H9 (cell line): ENCODE measurements around the gene GPR21. TPM values are rescaled to one million over a fixed set of nuclear protein-coding genes. Genes with fewer than 3 reads are reported as not detected.
A peak's percentile ranks its signal among the peaks of the same experiment; 100 is the strongest.

Source experiments
- DNase-seq: peaks from one replicate; pipeline ENCODE4 v3.0.0-alpha.2; 2017
- H2AFZ ChIP-seq: one replicate; pipeline ENCODE4 v1.6.1; 2013; ENCODE audit warnings: mild to moderate bottlenecking, low read length, control low read depth, moderate library complexity
- H2AK5ac ChIP-seq: 2 replicates; pipeline ENCODE4 v1.6.1; 2013; ENCODE audit warnings: low read length, control low read depth, mixed read lengths; ENCODE audit not compliant: insufficient read length
- H2BK120ac ChIP-seq: one replicate; pipeline ENCODE4 v1.6.1; 2013; ENCODE audit warnings: low read depth, mild to moderate bottlenecking, low read length, control low read depth, inconsistent platforms; ENCODE audit not compliant: poor library complexity, severe bottlenecking
- H2BK12ac ChIP-seq: 2 replicates; pipeline ENCODE4 v1.6.1; 2013; ENCODE audit warnings: low read length, control low read depth, mixed read lengths, low read depth; ENCODE audit not compliant: insufficient read length
- H2BK15ac ChIP-seq: 2 replicates; pipeline ENCODE4 v1.6.1; 2013; ENCODE audit warnings: low read depth, low read length, control low read depth
- H2BK20ac ChIP-seq: one replicate; pipeline ENCODE4 v1.6.1; 2013; ENCODE audit warnings: low read depth, mild to moderate bottlenecking, low read length, control low read depth, inconsistent platforms; ENCODE audit not compliant: poor library complexity, severe bottlenecking
- H2BK5ac ChIP-seq: 2 replicates; pipeline ENCODE4 v1.6.1; 2013; ENCODE audit warnings: low read length, control low read depth, mixed read lengths; ENCODE audit not compliant: insufficient read length
- H3K14ac ChIP-seq: 2 replicates; pipeline ENCODE4 v1.6.1; 2013; ENCODE audit warnings: low read length, control low read depth; ENCODE audit not compliant: insufficient read depth
- H3K18ac ChIP-seq: 2 replicates; pipeline ENCODE4 v1.6.1; 2013; ENCODE audit warnings: low read depth, mild to moderate bottlenecking, mixed read lengths, low read length, control low read depth; ENCODE audit not compliant: insufficient read length
- H3K23ac ChIP-seq: 2 replicates; pipeline ENCODE4 v1.6.1; 2013; ENCODE audit warnings: low read length, control low read depth, mixed read lengths, low read depth; ENCODE audit not compliant: insufficient read length
- H3K23me2 ChIP-seq: 2 replicates; pipeline ENCODE4 v1.6.1; 2013; ENCODE audit warnings: low read depth, mild to moderate bottlenecking, mixed read lengths, low read length, control low read depth; ENCODE audit not compliant: insufficient read length, poor library complexity, severe bottlenecking
- H3K27ac ChIP-seq: 2 replicates; pipeline ENCODE4 v1.5.1; 2013; ENCODE audit warnings: low read length, control low read depth, mixed read lengths, low read depth; ENCODE audit not compliant: insufficient read length
- H3K27me3 ChIP-seq: 2 replicates; pipeline ENCODE4 v1.6.1; 2013; ENCODE audit warnings: low read length, control low read depth, inconsistent platforms; ENCODE audit not compliant: insufficient read depth
- H3K4ac ChIP-seq: 2 replicates; pipeline ENCODE4 v1.6.1; 2013; ENCODE audit warnings: low read depth, mild to moderate bottlenecking, control low read depth, inconsistent platforms, low read length, moderate library complexity
- H3K4me1 ChIP-seq: 2 replicates; pipeline ENCODE4 v1.6.1; 2013; ENCODE audit warnings: low read length, control low read depth, inconsistent platforms; ENCODE audit not compliant: insufficient read depth
- H3K4me2 ChIP-seq: 2 replicates; pipeline ENCODE4 v1.6.1; 2013; ENCODE audit warnings: low read length, control low read depth, mixed read lengths; ENCODE audit not compliant: insufficient read length, insufficient read depth
- H3K56ac ChIP-seq: 2 replicates; pipeline ENCODE4 v1.6.1; 2013; ENCODE audit warnings: low read depth, mild to moderate bottlenecking, mixed read lengths, low read length, control low read depth; ENCODE audit not compliant: insufficient read length
- H3K79me1 ChIP-seq: 2 replicates; pipeline ENCODE4 v1.6.1; 2013; ENCODE audit warnings: low read depth, mild to moderate bottlenecking, moderate library complexity, low read length, control low read depth, inconsistent platforms; ENCODE audit not compliant: insufficient read depth, poor library complexity, severe bottlenecking
- H3K79me2 ChIP-seq: 2 replicates; pipeline ENCODE4 v1.6.1; 2013; ENCODE audit warnings: low read length, control low read depth, inconsistent platforms; ENCODE audit not compliant: insufficient read depth
- H3K9ac ChIP-seq: 2 replicates; pipeline ENCODE4 v1.6.1; 2013; ENCODE audit warnings: low read length, control low read depth, mixed read lengths; ENCODE audit not compliant: insufficient read length; ENCODE audit errors: extremely low read depth
- H3K9me3 ChIP-seq: one replicate; pipeline ENCODE4 v1.6.1; 2013; ENCODE audit warnings: low read depth, low read length, inconsistent platforms; ENCODE audit not compliant: control insufficient read depth
- H3T11ph ChIP-seq: one replicate; pipeline ENCODE4 v1.6.1; 2013; ENCODE audit warnings: mild to moderate bottlenecking, low read length, control low read depth, inconsistent platforms
- H4K20me1 ChIP-seq: one replicate; pipeline ENCODE4 v1.6.1; 2013; ENCODE audit not compliant: control insufficient read depth, insufficient read length, insufficient read depth
- H4K5ac ChIP-seq: 2 replicates; pipeline ENCODE4 v1.6.1; 2013; ENCODE audit warnings: low read depth, mild to moderate bottlenecking, mixed read lengths, low read length, control low read depth; ENCODE audit not compliant: insufficient read length
- H4K8ac ChIP-seq: replicated peaks from 2 replicates; pipeline ENCODE4 v1.6.1; 2013; ENCODE audit warnings: low read length, control low read depth, mixed read lengths, low read depth; ENCODE audit not compliant: insufficient read length
- H4K91ac ChIP-seq: 2 replicates; pipeline ENCODE4 v1.6.1; 2013; ENCODE audit warnings: low read depth, mild to moderate bottlenecking, moderate library complexity, mixed read lengths, low read length, control low read depth; ENCODE audit not compliant: insufficient read length
- H3K27ac Mint-ChIP-seq, 3 experiments: 2 replicates in 2 of 3; 3 replicates in 1 of 3; pipeline ENCODE4 v1.8.0; 2020 to 2021; ENCODE audit warnings: mixed read lengths in 3 of 3, mild to moderate bottlenecking in 1 of 3, moderate library complexity in 1 of 3
- H3K27me3 Mint-ChIP-seq: 2 replicates; pipeline ENCODE4 v1.8.0; 2021; ENCODE audit warnings: low read depth, mild to moderate bottlenecking, moderate library complexity, mixed read lengths
- H3K36me3 Mint-ChIP-seq, 3 experiments: 2 replicates in 2 of 3; 3 replicates in 1 of 3; pipeline ENCODE4 v1.8.0; 2020 to 2021; ENCODE audit warnings: low read depth in 3 of 3, mixed read lengths in 3 of 3; ENCODE audit not compliant: insufficient read depth in 1 of 3
- H3K4me1 Mint-ChIP-seq, 2 experiments: 2 replicates each; pipeline ENCODE4 v1.8.0; 2020; ENCODE audit warnings: mixed read lengths in 2 of 2
- H3K4me3 Mint-ChIP-seq, 2 experiments: 2 replicates in 1 of 2; 3 replicates in 1 of 2; pipeline ENCODE4 v1.8.0; 2020 to 2021; ENCODE audit warnings: mild to moderate bottlenecking in 2 of 2, mixed read lengths in 2 of 2, moderate library complexity in 1 of 2
- H3K9me3 Mint-ChIP-seq, 2 experiments: 2 replicates in 1 of 2; 3 replicates in 1 of 2; pipeline ENCODE4 v1.8.0; 2020; ENCODE audit warnings: mild to moderate bottlenecking in 2 of 2, mixed read lengths in 2 of 2, moderate library complexity in 1 of 2
- CTCF ChIP-seq: fragments of 200-600 bp; sonication (generic); conservative IDR thresholded peaks from 3 replicates; pipeline ENCODE4 v1.8.0; 2021; ENCODE audit warnings: antibody characterized with exemption, mild to moderate bottlenecking
- WGBS: extraction: QIAGEN DNeasy Blood & Tissue Kit; methylation state at CpG from one replicate; pipeline ENCODE4 v1.1.7; 2013; ENCODE audit warnings: missing lambda C conversion rate, low lambda C conversion rate, mixed read lengths; ENCODE audit not compliant: insufficient read length; ENCODE audit errors: extremely low coverage; 5-methylcytosine and 5-hydroxymethylcytosine counted together
- total RNA-seq: library from RNA; stranded (reverse); gene quantifications from 2 replicates; pipeline ENCODE4 v1.2.1, GENCODE V29; 2021

Gene GPR21
- total RNA-seq, 1 experiment from 2014 or later = 0.87 TPM

- TF ChIP-seq CTCF = no peak
- Histone ChIP-seq H2BK120ac (no peak overlapping the region), H4K8ac (no peak overlapping the region), H4K20me1 (no peaks in the 10 kb centered on the region), H4K5ac (no peak overlapping the region), H2BK5ac (no peak overlapping the region), H3K9ac (no peak overlapping the region), H3K56ac (no peak overlapping the region), H2AK5ac (no peak overlapping the region), H3K27me3 (no peaks in the 10 kb centered on the region), H3K4me2 (no peak overlapping the region), H4K91ac (no peak overlapping the region), H3T11ph (no peak overlapping the region), H3K18ac (no peak overlapping the region), H2BK12ac (no peak overlapping the region), H2BK15ac (no peak overlapping the region), H3K79me1 (no peaks in the 10 kb centered on the region), H2AFZ (no peak overlapping the region), H3K27ac (no peak overlapping the region), H3K23ac (no peak overlapping the region), H3K14ac (no peak overlapping the region), H3K4me1 (no peaks in the 10 kb centered on the region), H3K79me2 (no peaks in the 10 kb centered on the region), H3K23me2 (no peaks in the 10 kb centered on the region), H2BK20ac (no peak overlapping the region), H3K9me3 (no peaks in the 10 kb centered on the region), H3K4ac (no peak overlapping the region)
- no peaks in the 10 kb centered on the region for H3K27me3 Mint-ChIP-seq
- H3K4me3 Mint-ChIP-seq = no peak overlapping the region
- WGBS = no CpG with 5 or more reads among the region's 3 CpGs
- peak overlapping the region in 1 of 3 experiments; percentile 50; a peak in 1 of 7 replicates for H3K27ac Mint-ChIP-seq
- peaks cover under 1 to 13% (median 5%) of the 10 kb centered on the region in 3 experiments; a peak in 4 of 7 replicates for H3K36me3 Mint-ChIP-seq
- peaks cover 0 to 11% of the 10 kb centered on the region in 2 experiments; a peak in 2 of 4 replicates for H3K4me1 Mint-ChIP-seq
- no peaks in the 10 kb centered on the region for H3K9me3 Mint-ChIP-seq
- no peak for DNase-seq
These were observed 3.6 kb downstream of the GPR21 start for GRCh38 chr9:123036893-123037545.
